ENCODE data around the gene TUSC2. TPM values are rescaled to one million over a fixed set of nuclear protein-coding genes. Genes with fewer than 3 reads are reported as not detected.
"Not testable (repeated sequence)": the region's sequence is repeated elsewhere in the genome, so short reads cannot be mapped to it uniquely, and the experiment has no call there.

Gene TUSC2
- total and polyA plus RNA-seq, 9 of the 15 experiments (the other 6 are each of a cell fraction or from before 2014, with no cell fraction given): 2.8 to 67.5 (median 25.8) TPM

- TF ChIP-seq ZBTB33 (CRISPR knock-in tag; IDR thresholded peaks at IDR 0.05) (0 out of 2 replicates have a peak, but pooled peaks have one; percentile 36), POLR2G (IDR thresholded peaks at IDR 0.05; ENCODE audit: low read depth, low read length) (peak; percentile 61; the same call in 1 of the 2 replicates), THAP7 (CRISPR knock-in tag; IDR thresholded peaks at IDR 0.05) (no peak), RBFOX2 (IDR thresholded peaks at IDR 0.05; ENCODE audit: low read depth, low read length) (peak; percentile 68), RBM22 (IDR thresholded peaks at IDR 0.05; ENCODE audit: low read depth, low read length, poor library complexity, severe bottlenecking) (peak; percentile 35)
These were observed 41.4 kb downstream of the TUSC2 start for GRCh38 chr3:50286322-50287227.

DNA sequence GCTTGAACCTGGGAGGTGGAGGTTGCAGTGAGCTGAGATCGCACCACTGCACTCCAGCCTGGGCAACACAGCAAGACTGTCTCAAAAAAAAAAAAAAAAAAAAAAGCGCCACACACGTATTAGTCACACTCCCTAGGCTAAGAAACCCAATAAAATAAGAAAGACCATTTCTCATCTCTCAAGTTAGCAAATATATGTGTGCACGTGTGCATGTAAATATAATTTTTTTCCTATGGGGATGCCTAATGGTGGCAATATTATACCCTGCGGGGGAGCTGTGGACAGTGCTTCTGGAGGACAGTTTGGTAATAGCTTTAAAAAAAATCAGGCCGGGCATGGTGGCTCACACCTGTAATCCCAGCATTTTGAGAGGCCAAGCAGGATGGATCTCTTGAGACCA, 43.9 kb downstream of the TUSC2 start:
- 54% methylated on average over 3 of the region's 6 CpGs for WGBS (ENCODE audit: insufficient coverage, low coverage, missing lambda C conversion rate)
- H3K27ac ChIP-seq (ENCODE audit: extremely low read depth, low read depth, low read length); BruUV-seq (replicated peaks); DNase-seq (ENCODE audit: extremely low read depth in 1 of 4, low spot score in 3 of 4); H4K20me1 ChIP-seq (replicated peaks; ENCODE audit: control insufficient read depth, insufficient read depth, low read length); ATAC-seq; H3K9me1 ChIP-seq (ENCODE audit: control insufficient read depth, insufficient read depth, low read length); FAIRE-seq; CTCF ChIA-PET (ENCODE audit: low intra/inter-chr PET ratio); intact Hi-C loops (cut with micrococcal nuclease); H3K27me3 ChIP-seq (ENCODE audit: control insufficient read depth in 2 of 2, insufficient read depth in 2 of 2, low read length in 2 of 2); H3K79me2 ChIP-seq (ENCODE audit: control insufficient read depth, insufficient read depth, low read length); in situ Hi-C loops (cut with MboI); H3K4me3 ChIP-seq; H3K4me2 ChIP-seq (ENCODE audit: insufficient read depth, low read length); H2AFZ ChIP-seq (ENCODE audit: low read depth, low read length); H3K9me3 ChIP-seq (replicated peaks; ENCODE audit: control insufficient read depth, insufficient read depth, low read depth, low read length); H3K9ac ChIP-seq (ENCODE audit: insufficient read depth in 1 of 2, low read depth in 2 of 2, low read length in 2 of 2): not testable (repeated sequence)
- peaks cover 0 to 13% of the 10 kb centered on the region in 2 experiments; a peak in 2 of 5 replicates for H3K4me1 ChIP-seq (replicated peaks in 1 of 2; ENCODE audit: control insufficient read depth in 2 of 2, insufficient read depth in 2 of 2, low read length in 2 of 2)
- peaks cover 32% of the 10 kb centered on the region; the same call in 2 of the 3 replicates for H3K36me3 ChIP-seq (ENCODE audit: control insufficient read depth, insufficient read depth, low read length)
- POLR2A ChIA-PET: interaction anchor here (0.6 to 1.2 kb wide), 6 partner anchors 8 to 426 kb away, joined by 3 to 6 read pairs (median 4); partner anchors contain the start of genes IFRD2 and SEMA3B

More at GRCh38 chr3:50286322-50287227, 41.4 kb downstream of the TUSC2 start:
- no TSS peak for BruUV-seq (replicated peaks)
- WGBS (ENCODE audit: insufficient coverage, low coverage, missing lambda C conversion rate): 84% methylated on average over 19 of the region's 28 CpGs
- Histone ChIP-seq H3K4me3 (no peak overlapping the region), H3K9me3 (replicated peaks; ENCODE audit: control insufficient read depth, insufficient read depth, low read depth, low read length) (no peaks in the 10 kb centered on the region), H3K4me2 (ENCODE audit: insufficient read depth, low read length) (no peak overlapping the region), H4K20me1 (replicated peaks; ENCODE audit: control insufficient read depth, insufficient read depth, low read length) (no peaks in the 10 kb centered on the region), H3K27ac (ENCODE audit: extremely low read depth, low read depth, low read length) (no peak overlapping the region), H3K9ac (ENCODE audit: insufficient read depth in 1 of 2, low read depth in 2 of 2, low read length in 2 of 2) (peak overlapping the region in 1 of 2 experiments; percentile 35; a peak in 1 of 4 replicates), H2AFZ (ENCODE audit: low read depth, low read length) (no peak overlapping the region), H3K4me1 (replicated peaks in 1 of 2; ENCODE audit: control insufficient read depth in 2 of 2, insufficient read depth in 2 of 2, low read length in 2 of 2) (peaks cover 0 to 34% of the 10 kb centered on the region in 2 experiments; a peak in 3 of 5 replicates), H3K79me2 (ENCODE audit: control insufficient read depth, insufficient read depth, low read length) (peaks cover 21% of the 10 kb centered on the region), H3K9me1 (ENCODE audit: control insufficient read depth, insufficient read depth, low read length) (no peaks in the 10 kb centered on the region), H3K27me3 (ENCODE audit: control insufficient read depth in 2 of 2, insufficient read depth in 2 of 2, low read length in 2 of 2) (no peaks in the 10 kb centered on the region), H3K36me3 (ENCODE audit: control insufficient read depth, insufficient read depth, low read length) (peaks cover 49% of the 10 kb centered on the region; the same call in 2 of the 3 replicates)
- DNase-seq (ENCODE audit: extremely low read depth in 1 of 4, low spot score in 3 of 4) (no peak), FAIRE-seq (no peak), ATAC-seq (no peak)
- in situ Hi-C loops (cut with MboI): no loop called here
- intact Hi-C loops (cut with micrococcal nuclease): no loop called here
- CTCF ChIA-PET (ENCODE audit: low intra/inter-chr PET ratio): no interaction called here
- POLR2A ChIA-PET: interaction anchor here (0.6 to 1.7 kb wide), 2 partner anchors 10 to 12 kb away, joined by 4 to 8 read pairs; partner anchors contain the start of genes HYAL3 and NAA80
